LNCAP (cell line): ENCODE data around the gene PEMT.

ENCODE experiments used
- CTCF ChIP-seq: fragments of 450-650 bp; IDR thresholded peaks from 2 replicates; pipeline ENCODE4 v1.5.1; 2017; ENCODE audit warnings: mild to moderate bottlenecking

The PEMT gene

GRCh38 chr17:17606416-17607000 is 15.0 kb upstream of the PEMT start:
- TF ChIP-seq CTCF = no peak

- no peak for TF ChIP-seq CTCF
Measured at GRCh38 chr17:17605729-17606088, 14.2 kb upstream of the PEMT start.

GRCh38 chr17:17605083-17605728 is 13.7 kb upstream of the PEMT start:
- TF ChIP-seq CTCF = no peak

- TF ChIP-seq CTCF = no peak
Measured at GRCh38 chr17:17603895-17604225, 12.4 kb upstream of the PEMT start.

- TF ChIP-seq CTCF = no peak
Measured at GRCh38 chr17:17603178-17603894, 11.8 kb upstream of the PEMT start.

- TF ChIP-seq CTCF = no peak
Measured at GRCh38 chr17:17599965-17600364, 8.5 kb upstream of the PEMT start.

- TF ChIP-seq CTCF = no peak
Measured at GRCh38 chr17:17598003-17598402, 6.5 kb upstream of the PEMT start.
